ENCODE measurements around the gene DEFB121.

DEFB121 gene

GRCh38 chr20:31363295-31363694, 42.7 kb downstream of the DEFB121 start:
- ATAC-seq (no peak), DNase-seq (no peak)

GRCh38 chr20:31355981-31356380, 50.0 kb downstream of the DEFB121 start:
- ATAC-seq (no peak), DNase-seq (no peak)

Measured in stimulated activated naive CD8-positive, alpha-beta T cell treated with anti-CD3 and anti-CD28 coated beads, Interleukin-15, Interleukin-2, amounts not matched to agents 100 U/mL and 50 U/mL, for 24 hours (primary cell).